ENCODE data around the gene OR2A25. TPM values are rescaled to one million over a fixed set of nuclear protein-coding genes. Genes with fewer than 3 reads are reported as not detected.

The OR2A25 gene, protein sequence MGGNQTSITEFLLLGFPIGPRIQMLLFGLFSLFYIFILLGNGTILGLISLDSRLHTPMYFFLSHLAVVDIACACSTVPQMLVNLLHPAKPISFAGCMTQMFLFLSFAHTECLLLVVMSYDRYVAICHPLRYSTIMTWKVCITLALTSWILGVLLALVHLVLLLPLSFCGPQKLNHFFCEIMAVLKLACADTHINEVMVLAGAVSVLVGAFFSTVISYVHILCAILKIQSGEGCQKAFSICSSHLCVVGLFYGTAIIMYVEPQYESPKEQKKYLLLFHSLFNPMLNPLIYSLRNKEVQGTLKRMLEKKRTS
- polyA plus RNA-seq (ENCODE audit: low read depth in 6 of 6): not detected

DNA sequence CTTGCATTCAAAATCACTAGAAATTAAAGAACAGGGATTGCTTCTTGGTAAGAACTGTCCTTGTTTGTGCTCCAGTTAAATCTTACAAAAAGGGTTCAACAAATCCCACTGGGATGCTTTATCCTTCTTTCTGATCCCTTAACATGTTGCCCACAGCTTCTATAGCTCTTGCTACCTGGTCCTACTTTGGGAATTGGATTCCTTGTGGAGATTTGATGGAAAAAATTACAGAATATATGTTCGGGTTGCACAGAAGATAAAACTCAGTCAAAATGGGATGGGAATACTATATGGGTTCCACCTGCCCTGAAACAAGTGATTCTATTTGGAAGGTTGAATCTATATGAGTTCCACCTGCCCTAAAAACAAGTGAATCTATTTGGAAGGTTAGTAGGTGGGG, at the start of gene OR2A25:
Gene OR2A25, plus strand, starts transcription at position 301 of the 400 bp plus-strand sequence. CDS start 4,409 bp downstream, outside the sequence.
- H3K27ac Mint-ChIP-seq: no peak within 1 kb of the TSS
- H3K4me3 Mint-ChIP-seq: no peak within 1 kb of the TSS
- no peaks in the 10 kb centered on the region for H3K4me1 Mint-ChIP-seq
- peaks cover 0 to 8% (median 0%) of the 10 kb centered on the region in 7 donors for H3K9me3 Mint-ChIP-seq
- peaks cover 4 to 11% (median 4%) of the 10 kb centered on the region in 3 donors for H3K27me3 Mint-ChIP-seq
- ATAC-seq (ENCODE audit: low read depth in 2 of 2) (no peak), DNase-seq (no peak)
- H3K36me3 Mint-ChIP-seq: no peaks in the 10 kb centered on the region

GRCh38 chr7:144020340-144020739, 49.3 kb upstream of the OR2A25 start:
- no peaks in the 10 kb centered on the region for H3K27me3 Mint-ChIP-seq
- H3K36me3 Mint-ChIP-seq: no peaks in the 10 kb centered on the region
- DNase-seq (no peak), ATAC-seq (ENCODE audit: low read depth in 2 of 2) (no peak)
- no peaks in the 10 kb centered on the region for H3K9me3 Mint-ChIP-seq
- no peaks in the 10 kb centered on the region for H3K4me1 Mint-ChIP-seq
- no peak overlapping the region for H3K4me3 Mint-ChIP-seq
- no peak overlapping the region for H3K27ac Mint-ChIP-seq

DNA sequence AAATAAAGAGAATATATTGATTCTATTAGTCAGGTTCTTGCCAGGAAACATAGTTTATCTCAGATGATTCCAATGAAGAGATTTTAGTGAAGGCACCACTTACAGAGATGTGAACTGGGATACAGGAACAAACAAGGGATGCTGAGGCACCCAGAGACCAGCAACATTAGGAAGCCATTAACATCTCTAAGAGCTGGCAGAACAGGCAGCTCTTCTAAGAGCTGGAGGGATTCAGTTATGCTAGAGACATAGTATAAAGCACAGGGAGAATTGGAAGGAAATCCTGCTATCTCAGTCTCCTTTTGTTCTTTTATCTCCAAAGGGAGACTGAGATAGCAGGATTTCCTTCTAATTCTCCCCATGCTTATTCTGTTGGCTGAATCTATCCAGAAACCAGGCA, 47.4 kb upstream of the OR2A25 start:
- DNase-seq (no peak), ATAC-seq (ENCODE audit: low read depth in 2 of 2) (no peak)
- Mint-ChIP-seq H3K27me3 (no peaks in the 10 kb centered on the region), H3K27ac (no peak overlapping the region), H3K36me3 (no peaks in the 10 kb centered on the region), H3K4me1 (no peaks in the 10 kb centered on the region), H3K4me3 (no peak overlapping the region), H3K9me3 (no peaks in the 10 kb centered on the region)

- Mint-ChIP-seq H3K27me3 (no peaks in the 10 kb centered on the region), H3K4me1 (no peaks in the 10 kb centered on the region), H3K9me3 (no peaks in the 10 kb centered on the region), H3K36me3 (no peaks in the 10 kb centered on the region), H3K27ac (no peak overlapping the region), H3K4me3 (no peak overlapping the region)
- DNase-seq (no peak), ATAC-seq (ENCODE audit: low read depth in 2 of 2) (no peak)
Measured at GRCh38 chr7:144023171-144023827, 46.3 kb upstream of the OR2A25 start.

DNA sequence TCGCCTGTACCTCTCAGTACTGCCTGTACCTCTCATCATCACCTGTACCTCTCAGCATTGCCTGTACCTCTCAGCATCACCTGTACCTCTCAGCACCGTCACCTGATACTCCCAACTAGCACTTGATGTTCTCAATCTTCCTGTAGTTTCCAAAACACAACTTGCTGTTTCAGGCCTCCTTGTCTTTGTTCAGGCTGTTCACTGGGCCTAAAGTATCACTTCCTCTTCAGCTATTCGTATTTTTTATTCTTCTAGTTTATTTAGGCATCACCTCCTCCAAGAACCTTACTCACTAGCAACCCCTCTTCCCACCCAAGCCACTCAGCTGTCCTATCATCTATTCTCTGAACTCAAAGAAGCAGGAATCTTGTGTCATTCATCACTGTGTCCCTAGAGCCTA, 45.4 kb upstream of the OR2A25 start:
- H3K27ac Mint-ChIP-seq: no peak overlapping the region
- no peak overlapping the region for H3K4me3 Mint-ChIP-seq
- no peaks in the 10 kb centered on the region for H3K27me3 Mint-ChIP-seq
- no peaks in the 10 kb centered on the region for H3K4me1 Mint-ChIP-seq
- DNase-seq (no peak), ATAC-seq (ENCODE audit: low read depth in 2 of 2) (peak; percentile 21 to 58)
- H3K36me3 Mint-ChIP-seq: no peaks in the 10 kb centered on the region
- no peaks in the 10 kb centered on the region for H3K9me3 Mint-ChIP-seq

GRCh38 chr7:144026203-144026883, 43.3 kb upstream of the OR2A25 start:
- Mint-ChIP-seq H3K27ac (no peak overlapping the region), H3K27me3 (peaks cover 0 to under 1% (median 0%) of the 10 kb centered on the region in 3 donors), H3K9me3 (no peaks in the 10 kb centered on the region), H3K36me3 (no peaks in the 10 kb centered on the region), H3K4me1 (no peaks in the 10 kb centered on the region), H3K4me3 (no peak overlapping the region)
- no peak for DNase-seq
- ATAC-seq (ENCODE audit: low read depth in 2 of 2): no peak

- ATAC-seq (ENCODE audit: low read depth in 2 of 2): no peak
- Mint-ChIP-seq H3K4me3 (no peak overlapping the region), H3K27me3 (peaks cover 0 to 8% (median 0%) of the 10 kb centered on the region in 3 donors), H3K4me1 (no peaks in the 10 kb centered on the region), H3K27ac (no peak overlapping the region), H3K36me3 (no peaks in the 10 kb centered on the region), H3K9me3 (no peaks in the 10 kb centered on the region)
- no peak for DNase-seq
Measured at GRCh38 chr7:144027070-144027469, 42.5 kb upstream of the OR2A25 start.

GRCh38 chr7:144027974-144028373, 41.6 kb upstream of the OR2A25 start:
- Mint-ChIP-seq H3K36me3 (no peaks in the 10 kb centered on the region), H3K27me3 (peaks cover 5 to 15% (median 6%) of the 10 kb centered on the region in 3 donors)

GRCh38 chr7:144028547-144028946, 41.1 kb upstream of the OR2A25 start:
- no peak overlapping the region for H3K4me3 Mint-ChIP-seq
- no peak overlapping the region for H3K27ac Mint-ChIP-seq
- H3K9me3 Mint-ChIP-seq: no peaks in the 10 kb centered on the region
- peaks cover 6 to 19% (median 7%) of the 10 kb centered on the region in 3 donors for H3K27me3 Mint-ChIP-seq
- DNase-seq: no peak
- no peak for ATAC-seq (ENCODE audit: low read depth in 2 of 2)
- H3K36me3 Mint-ChIP-seq: no peaks in the 10 kb centered on the region
- no peaks in the 10 kb centered on the region for H3K4me1 Mint-ChIP-seq

More at GRCh38 chr7:144027974-144028373, 41.6 kb upstream of the OR2A25 start:
- no peak for ATAC-seq (ENCODE audit: low read depth in 2 of 2)
- DNase-seq: no peak
- H3K27ac Mint-ChIP-seq: no peak overlapping the region
- H3K9me3 Mint-ChIP-seq: no peaks in the 10 kb centered on the region
- no peak overlapping the region for H3K4me3 Mint-ChIP-seq
- H3K4me1 Mint-ChIP-seq: no peaks in the 10 kb centered on the region

DNA sequence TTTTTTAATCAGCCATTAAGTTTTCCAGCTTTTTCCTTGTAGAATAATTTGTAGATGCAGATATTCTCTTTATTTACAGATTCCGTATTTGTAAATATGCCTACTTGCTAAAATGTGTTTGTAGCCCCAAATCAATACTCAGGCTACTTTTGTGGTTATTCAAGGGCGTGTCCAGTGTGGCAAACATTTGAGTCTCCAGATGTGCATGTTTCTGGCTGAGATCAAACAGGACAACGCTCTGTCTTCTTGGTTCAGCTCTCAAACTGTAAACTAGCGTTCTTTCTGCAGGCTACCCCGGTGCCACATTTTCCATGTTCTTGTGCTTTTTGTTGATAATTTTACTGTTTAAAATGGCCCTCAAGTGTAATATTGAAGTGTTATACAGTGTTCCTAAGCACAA, 37.1 kb upstream of the OR2A25 start:
- Mint-ChIP-seq H3K27me3 (peaks cover 11 to 39% (median 13%) of the 10 kb centered on the region in 3 donors), H3K9me3 (no peaks in the 10 kb centered on the region), H3K27ac (no peak overlapping the region), H3K4me1 (no peaks in the 10 kb centered on the region), H3K4me3 (no peak overlapping the region), H3K36me3 (no peaks in the 10 kb centered on the region)
- DNase-seq (no peak), ATAC-seq (ENCODE audit: low read depth in 2 of 2) (no peak)

GRCh38 chr7:144032985-144033709, 36.5 kb upstream of the OR2A25 start:
- DNase-seq (no peak), ATAC-seq (ENCODE audit: low read depth in 2 of 2) (no peak)
- no peak overlapping the region for H3K27ac Mint-ChIP-seq
- H3K4me1 Mint-ChIP-seq: no peaks in the 10 kb centered on the region
- H3K9me3 Mint-ChIP-seq: no peaks in the 10 kb centered on the region
- no peak overlapping the region for H3K4me3 Mint-ChIP-seq
- H3K27me3 Mint-ChIP-seq: peaks cover 11 to 39% (median 13%) of the 10 kb centered on the region in 3 donors
- H3K36me3 Mint-ChIP-seq: no peaks in the 10 kb centered on the region

DNA sequence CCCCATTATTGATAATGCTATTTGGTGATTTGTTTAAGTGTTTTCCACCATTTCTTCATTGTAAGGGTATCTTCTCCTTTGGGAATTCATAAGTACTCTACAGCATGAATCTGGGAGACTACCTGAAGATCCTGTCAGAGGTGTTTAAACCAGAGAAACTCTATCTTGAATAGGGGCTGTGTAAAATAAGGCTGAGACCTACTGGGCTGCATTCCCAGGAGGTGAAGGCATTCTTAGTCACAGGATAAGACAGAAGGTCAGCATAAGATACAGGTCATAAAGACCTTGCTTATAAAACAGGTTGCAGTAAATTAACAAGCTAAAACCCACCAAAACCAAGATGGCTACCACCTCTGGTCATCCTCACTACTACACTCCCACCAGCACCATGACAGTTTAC, 34.2 kb upstream of the OR2A25 start:
- no peak overlapping the region for H3K27ac Mint-ChIP-seq
- no peak for DNase-seq
- H3K4me3 Mint-ChIP-seq: no peak overlapping the region
- peaks cover 13 to 39% (median 16%) of the 10 kb centered on the region in 3 donors for H3K27me3 Mint-ChIP-seq
- no peak for ATAC-seq (ENCODE audit: low read depth in 2 of 2)
- H3K9me3 Mint-ChIP-seq: no peaks in the 10 kb centered on the region
- H3K36me3 Mint-ChIP-seq: no peaks in the 10 kb centered on the region
- H3K4me1 Mint-ChIP-seq: no peaks in the 10 kb centered on the region

DNA sequence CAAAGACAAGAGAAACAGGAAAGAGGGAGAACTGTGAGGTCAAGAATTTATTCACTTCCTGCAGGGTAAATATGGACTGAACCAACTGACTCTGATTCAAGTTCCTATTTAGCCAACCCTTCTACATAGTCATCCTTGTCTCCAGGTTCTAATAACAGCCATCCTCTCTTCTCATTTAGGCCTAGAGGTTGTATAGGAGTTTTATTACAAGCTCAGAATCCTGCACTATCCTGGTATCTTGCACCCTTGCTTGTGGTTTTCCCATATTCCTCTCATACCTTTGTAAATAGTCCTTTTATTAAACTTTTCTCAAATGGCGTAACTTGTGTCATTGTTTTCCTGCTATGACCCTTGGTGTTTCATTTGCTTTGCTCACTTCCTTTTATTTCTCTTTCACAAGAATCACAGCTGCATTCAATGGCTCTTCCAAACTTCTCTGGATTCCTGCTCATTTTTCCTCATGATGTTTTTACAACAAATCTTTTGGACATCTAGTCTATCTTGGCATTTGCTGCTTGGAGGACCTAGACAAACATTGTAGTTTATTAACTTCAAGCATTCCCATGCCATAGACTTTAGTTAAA, 33.2 kb upstream of the OR2A25 start:
- Mint-ChIP-seq H3K27me3 (peaks cover 13 to 38% (median 16%) of the 10 kb centered on the region in 3 donors), H3K27ac (no peak overlapping the region), H3K36me3 (no peaks in the 10 kb centered on the region), H3K4me3 (no peak overlapping the region), H3K4me1 (no peaks in the 10 kb centered on the region), H3K9me3 (no peaks in the 10 kb centered on the region)
- no peak for DNase-seq
- ATAC-seq (ENCODE audit: low read depth in 2 of 2): no peak
